ENCODE measurements around the gene THTPA. TPM values are rescaled to one million over a fixed set of nuclear protein-coding genes. Genes with fewer than 3 reads are reported as not detected.

Gene THTPA
- total and polyA plus RNA-seq, 9 of the 15 experiments (the other 6 are each of a cell fraction or from before 2014, with no cell fraction given): 2.4 to 8.7 (median 5.2) TPM

DNA sequence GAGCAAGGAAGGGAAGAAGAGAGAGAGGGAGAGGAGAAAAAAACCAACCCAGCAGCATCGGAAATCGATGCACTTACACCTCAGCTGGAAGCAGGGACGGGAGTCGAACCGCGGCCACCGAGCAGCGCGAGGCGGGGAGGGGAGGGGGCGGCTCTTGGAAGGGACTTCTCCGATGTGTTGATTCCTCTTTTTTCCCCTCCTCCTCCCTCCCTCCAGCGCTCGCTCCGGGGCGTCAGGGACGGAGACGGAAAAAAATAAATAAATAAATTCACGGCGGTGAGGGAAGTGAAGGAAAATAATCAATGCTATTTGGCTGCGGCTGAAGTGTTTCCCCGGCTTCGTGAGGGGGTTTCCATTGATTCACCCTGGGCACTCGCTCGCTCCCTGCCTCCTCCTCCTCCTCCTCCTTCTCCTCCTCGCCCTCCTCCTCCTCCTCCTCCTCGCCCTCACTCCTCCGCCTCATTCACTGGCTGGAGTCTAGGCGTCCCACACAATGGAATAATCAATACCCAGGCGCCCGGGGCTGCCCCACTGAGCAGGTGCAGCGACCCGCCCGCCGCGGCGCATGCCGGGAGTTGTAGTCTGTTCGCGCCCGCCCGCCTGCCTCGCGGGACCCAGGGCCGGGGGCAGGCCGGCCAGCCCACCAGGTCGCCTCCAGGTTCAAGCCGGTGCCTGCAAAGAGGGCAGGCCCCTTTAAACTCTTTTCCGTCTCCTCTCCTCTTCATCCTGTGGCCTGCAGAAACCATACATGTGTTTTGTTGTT is 4.6 kb upstream of the THTPA start, which contains the start of gene ZFHX2 (continued):
- TF ChIP-seq, protein P1, sequence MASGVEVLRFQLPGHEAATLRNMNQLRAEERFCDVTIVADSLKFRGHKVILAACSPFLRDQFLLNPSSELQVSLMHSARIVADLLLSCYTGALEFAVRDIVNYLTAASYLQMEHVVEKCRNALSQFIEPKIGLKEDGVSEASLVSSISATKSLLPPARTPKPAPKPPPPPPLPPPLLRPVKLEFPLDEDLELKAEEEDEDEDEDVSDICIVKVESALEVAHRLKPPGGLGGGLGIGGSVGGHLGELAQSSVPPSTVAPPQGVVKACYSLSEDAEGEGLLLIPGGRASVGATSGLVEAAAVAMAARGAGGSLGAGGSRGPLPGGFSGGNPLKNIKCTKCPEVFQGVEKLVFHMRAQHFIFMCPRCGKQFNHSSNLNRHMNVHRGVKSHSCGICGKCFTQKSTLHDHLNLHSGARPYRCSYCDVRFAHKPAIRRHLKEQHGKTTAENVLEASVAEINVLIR (CRISPR knock-in tag; IDR thresholded peaks at IDR 0.05): no peak
- TF ChIP-seq NR4A1 (CRISPR knock-in tag; IDR thresholded peaks at IDR 0.05) (no peak), NR4A1 (tag; IDR thresholded peaks at IDR 0.05) (no peak), XRCC4 (IDR thresholded peaks at IDR 0.05; ENCODE audit: extremely low read depth, insufficient read depth, insufficient read length) (no peak), ZNF384 (IDR thresholded peaks at IDR 0.05; ENCODE audit: low read depth, low read length) (no peak), HCFC1 (IDR thresholded peaks at IDR 0.05; ENCODE audit: low read depth, low read length) (peak; percentile 79), TCF3 (CRISPR knock-in tag; IDR thresholded peaks at IDR 0.05) (no peak), SRSF3 (IDR thresholded peaks at IDR 0.05; ENCODE audit: insufficient read depth, low read length) (no peak), RBFOX2 (IDR thresholded peaks at IDR 0.05; ENCODE audit: low read depth, low read length) (peak; percentile 62), ZNF134 (CRISPR knock-in tag; conservative IDR thresholded peaks at IDR 0.05) (peak; percentile 70), ZNF695 (CRISPR knock-in tag; IDR thresholded peaks at IDR 0.05) (no peak), CBX5 (IDR thresholded peaks at IDR 0.05; ENCODE audit: borderline replicate concordance, low read depth) (no peak), ZNF408 (CRISPR knock-in tag; IDR thresholded peaks at IDR 0.05; ENCODE audit: low read depth) (no peak)
- TF ChIP-seq, protein P2, sequence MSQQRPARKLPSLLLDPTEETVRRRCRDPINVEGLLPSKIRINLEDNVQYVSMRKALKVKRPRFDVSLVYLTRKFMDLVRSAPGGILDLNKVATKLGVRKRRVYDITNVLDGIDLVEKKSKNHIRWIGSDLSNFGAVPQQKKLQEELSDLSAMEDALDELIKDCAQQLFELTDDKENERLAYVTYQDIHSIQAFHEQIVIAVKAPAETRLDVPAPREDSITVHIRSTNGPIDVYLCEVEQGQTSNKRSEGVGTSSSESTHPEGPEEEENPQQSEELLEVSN (IDR thresholded peaks at IDR 0.05; ENCODE audit: borderline replicate concordance in 1 of 2, extremely low read depth in 1 of 2, insufficient read depth in 1 of 2, insufficient read length in 1 of 2, low read depth in 1 of 2, low read length in 1 of 2, poor library complexity in 1 of 2, severe bottlenecking in 1 of 2): peak in 1 of 2 experiments; percentile 34
- TF ChIP-seq, protein P3, sequence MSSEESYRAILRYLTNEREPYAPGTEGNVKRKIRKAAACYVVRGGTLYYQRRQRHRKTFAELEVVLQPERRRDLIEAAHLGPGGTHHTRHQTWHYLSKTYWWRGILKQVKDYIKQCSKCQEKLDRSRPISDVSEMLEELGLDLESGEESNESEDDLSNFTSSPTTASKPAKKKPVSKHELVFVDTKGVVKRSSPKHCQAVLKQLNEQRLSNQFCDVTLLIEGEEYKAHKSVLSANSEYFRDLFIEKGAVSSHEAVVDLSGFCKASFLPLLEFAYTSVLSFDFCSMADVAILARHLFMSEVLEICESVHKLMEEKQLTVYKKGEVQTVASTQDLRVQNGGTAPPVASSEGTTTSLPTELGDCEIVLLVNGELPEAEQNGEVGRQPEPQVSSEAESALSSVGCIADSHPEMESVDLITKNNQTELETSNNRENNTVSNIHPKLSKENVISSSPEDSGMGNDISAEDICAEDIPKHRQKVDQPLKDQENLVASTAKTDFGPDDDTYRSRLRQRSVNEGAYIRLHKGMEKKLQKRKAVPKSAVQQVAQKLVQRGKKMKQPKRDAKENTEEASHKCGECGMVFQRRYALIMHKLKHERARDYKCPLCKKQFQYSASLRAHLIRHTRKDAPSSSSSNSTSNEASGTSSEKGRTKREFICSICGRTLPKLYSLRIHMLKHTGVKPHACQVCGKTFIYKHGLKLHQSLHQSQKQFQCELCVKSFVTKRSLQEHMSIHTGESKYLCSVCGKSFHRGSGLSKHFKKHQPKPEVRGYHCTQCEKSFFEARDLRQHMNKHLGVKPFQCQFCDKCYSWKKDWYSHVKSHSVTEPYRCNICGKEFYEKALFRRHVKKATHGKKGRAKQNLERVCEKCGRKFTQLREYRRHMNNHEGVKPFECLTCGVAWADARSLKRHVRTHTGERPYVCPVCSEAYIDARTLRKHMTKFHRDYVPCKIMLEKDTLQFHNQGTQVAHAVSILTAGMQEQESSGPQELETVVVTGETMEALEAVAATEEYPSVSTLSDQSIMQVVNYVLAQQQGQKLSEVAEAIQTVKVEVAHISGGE (CRISPR knock-in tag; IDR thresholded peaks at IDR 0.05): no peak
- TF ChIP-seq, protein P4, sequence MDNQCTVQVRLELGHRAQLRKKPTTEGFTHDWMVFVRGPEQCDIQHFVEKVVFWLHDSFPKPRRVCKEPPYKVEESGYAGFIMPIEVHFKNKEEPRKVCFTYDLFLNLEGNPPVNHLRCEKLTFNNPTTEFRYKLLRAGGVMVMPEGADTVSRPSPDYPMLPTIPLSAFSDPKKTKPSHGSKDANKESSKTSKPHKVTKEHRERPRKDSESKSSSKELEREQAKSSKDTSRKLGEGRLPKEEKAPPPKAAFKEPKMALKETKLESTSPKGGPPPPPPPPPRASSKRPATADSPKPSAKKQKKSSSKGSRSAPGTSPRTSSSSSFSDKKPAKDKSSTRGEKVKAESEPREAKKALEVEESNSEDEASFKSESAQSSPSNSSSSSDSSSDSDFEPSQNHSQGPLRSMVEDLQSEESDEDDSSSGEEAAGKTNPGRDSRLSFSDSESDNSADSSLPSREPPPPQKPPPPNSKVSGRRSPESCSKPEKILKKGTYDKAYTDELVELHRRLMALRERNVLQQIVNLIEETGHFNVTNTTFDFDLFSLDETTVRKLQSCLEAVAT (IDR thresholded peaks at IDR 0.05): no peak
